Loucy (cell line): ENCODE results near the gene FAM229B.

ENCODE experiments used
- H2AFZ ChIP-seq: fragments of 200-600 bp; sonication (generic); 2 replicates; pipeline ENCODE4 v1.6.0; 2016; ENCODE audit warnings: antibody characterized with exemption, mild to moderate bottlenecking, low read length, moderate library complexity
- H3F3A ChIP-seq: fragments of 200-600 bp; 2 replicates; pipeline ENCODE4 v1.6.0; 2016; ENCODE audit warnings: antibody characterized with exemption, low read depth, mild to moderate bottlenecking
- H3K27me3 ChIP-seq: fragments of 200-600 bp; sonication (generic); 2 replicates; pipeline ENCODE4 v1.6.1; 2014; ENCODE audit warnings: low read length, mild to moderate bottlenecking; ENCODE audit not compliant: insufficient read depth, poor library complexity, severe bottlenecking
- H3K36me3 ChIP-seq: fragments of 200-600 bp; sonication (generic); 2 replicates; pipeline ENCODE4 v1.6.1; 2016; ENCODE audit warnings: low read length; ENCODE audit not compliant: insufficient read depth
- H3K4me1 ChIP-seq: fragments of 200-600 bp; sonication (generic); 2 replicates; pipeline ENCODE4 v1.5.1; 2014; ENCODE audit warnings: low read length, mild to moderate bottlenecking; ENCODE audit not compliant: insufficient read depth, poor library complexity, severe bottlenecking
- H3K4me2 ChIP-seq: fragments of 200-600 bp; sonication (generic); 2 replicates; pipeline ENCODE4 v1.6.0; 2014; ENCODE audit warnings: antibody characterized with exemption, low read length, low read depth, mild to moderate bottlenecking; ENCODE audit not compliant: poor library complexity, severe bottlenecking
- H3K4me3 ChIP-seq: fragments of 200-600 bp; sonication (generic); 2 replicates; pipeline ENCODE4 v1.5.1; 2014; ENCODE audit warnings: low read length, mild to moderate bottlenecking, mixed read lengths; ENCODE audit not compliant: poor library complexity, severe bottlenecking
- H3K79me2 ChIP-seq: fragments of 200-600 bp; sonication (generic); 2 replicates; pipeline ENCODE4 v1.6.1; 2014; ENCODE audit warnings: low read length; ENCODE audit not compliant: insufficient read depth
- H3K9ac ChIP-seq: fragments of 200-600 bp; sonication (generic); 2 replicates; pipeline ENCODE4 v1.6.0; 2014; ENCODE audit warnings: mild to moderate bottlenecking, low read depth, low read length, moderate library complexity; ENCODE audit not compliant: poor library complexity, severe bottlenecking
- H3K9me2 ChIP-seq: fragments of 200-600 bp; sonication (generic); replicated peaks from 2 replicates; pipeline ENCODE4 v1.6.1; 2016; ENCODE audit warnings: low read depth, low read length, mixed read lengths
- H3K9me3 ChIP-seq: fragments of 200-600 bp; sonication (generic); 2 replicates; pipeline ENCODE4 v1.6.1; 2014; ENCODE audit warnings: mild to moderate bottlenecking, antibody characterized with exemption, low read length, low read depth; ENCODE audit not compliant: insufficient read depth
- H4K20me1 ChIP-seq: fragments of 200-600 bp; sonication (generic); 2 replicates; pipeline ENCODE4 v1.6.0; 2014; ENCODE audit warnings: antibody characterized with exemption, low read length, mild to moderate bottlenecking; ENCODE audit not compliant: insufficient read depth, poor library complexity, severe bottlenecking
- CTCF ChIP-seq: fragments of 200-600 bp; sonication (generic); conservative IDR thresholded peaks from 2 replicates; pipeline ENCODE4 v1.5.1; 2014; ENCODE audit warnings: mild to moderate bottlenecking, antibody characterized with exemption, low read length
- EZH2phosphoT487 ChIP-seq: fragments of 200-600 bp; IDR thresholded peaks from 2 replicates; pipeline ENCODE4 v1.6.1; 2018; ENCODE audit warnings: antibody characterized with exemption, mild to moderate bottlenecking, moderate library complexity, borderline replicate concordance

Gene FAM229B

GRCh38 chr6:112128208-112128607 is 40.8 kb downstream of the FAM229B start:
- no peaks in the 10 kb centered on the region for H4K20me1 ChIP-seq
- no peaks in the 10 kb centered on the region for H3K4me1 ChIP-seq
- TF ChIP-seq CTCF (no peak), EZH2phosphoT487 (no peak)
- no peaks in the 10 kb centered on the region for H3K79me2 ChIP-seq
- no peaks in the 10 kb centered on the region for H3K9me2 ChIP-seq
- no peak overlapping the region for H3K4me2 ChIP-seq
- H3K27me3 ChIP-seq, result no peaks in the 10 kb centered on the region
- no peak overlapping the region for H3K9ac ChIP-seq
- H3K36me3 ChIP-seq, result no peaks in the 10 kb centered on the region
- H2AFZ ChIP-seq, result no peak overlapping the region
- H3F3A ChIP-seq, result no peaks in the 10 kb centered on the region
- H3K4me3 ChIP-seq, result no peak overlapping the region
- no peaks in the 10 kb centered on the region for H3K9me3 ChIP-seq

DNA sequence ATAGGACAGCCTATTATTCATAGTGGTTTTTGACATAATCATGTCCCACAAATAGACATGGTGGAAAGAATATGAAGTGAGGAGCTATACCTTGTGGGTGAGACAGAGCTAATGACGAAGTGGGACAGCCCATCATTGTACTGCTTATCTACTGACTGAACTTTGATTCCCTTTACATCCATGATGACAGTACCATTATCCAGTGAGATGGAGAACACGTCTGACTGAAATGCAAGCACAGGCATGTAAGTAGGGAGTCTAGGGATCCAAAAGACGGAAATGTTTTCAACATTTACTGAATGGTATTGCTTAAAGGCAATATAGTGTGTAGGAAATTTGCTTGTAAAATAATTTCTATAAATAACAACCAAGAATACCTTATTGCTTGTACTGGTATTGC is 43.5 kb downstream of the FAM229B start:
- Histone ChIP-seq H4K20me1 (no peaks in the 10 kb centered on the region), H3K9ac (no peak overlapping the region), H3F3A (no peaks in the 10 kb centered on the region), H3K9me3 (no peaks in the 10 kb centered on the region), H3K4me3 (no peak overlapping the region), H3K27me3 (no peaks in the 10 kb centered on the region), H3K9me2 (no peaks in the 10 kb centered on the region), H3K36me3 (no peaks in the 10 kb centered on the region), H2AFZ (no peak overlapping the region), H3K4me1 (no peaks in the 10 kb centered on the region), H3K4me2 (no peak overlapping the region), H3K79me2 (no peaks in the 10 kb centered on the region)
- TF ChIP-seq EZH2phosphoT487 (no peak), CTCF (no peak)

- no peaks in the 10 kb centered on the region for H4K20me1 ChIP-seq
- no peaks in the 10 kb centered on the region for H3K27me3 ChIP-seq
- no peaks in the 10 kb centered on the region for H3K9me3 ChIP-seq
- no peak overlapping the region for H3K9ac ChIP-seq
- peaks cover 4% of the 10 kb centered on the region for H3K4me1 ChIP-seq
- TF ChIP-seq EZH2phosphoT487, result no peak
- no peak for TF ChIP-seq CTCF
- no peaks in the 10 kb centered on the region for H3K9me2 ChIP-seq
- H2AFZ ChIP-seq, result no peak overlapping the region
- H3K4me2 ChIP-seq, result no peak overlapping the region
- no peak overlapping the region for H3K4me3 ChIP-seq
- no peaks in the 10 kb centered on the region for H3K36me3 ChIP-seq
- no peaks in the 10 kb centered on the region for H3F3A ChIP-seq
- H3K79me2 ChIP-seq, result no peaks in the 10 kb centered on the region
Observed at GRCh38 chr6:112139052-112139451, 51.7 kb downstream of the FAM229B start.
